ENCODE data around the gene VCL. TPM values are rescaled to one million over a fixed set of nuclear protein-coding genes. Genes with fewer than 3 reads are reported as not detected.

VCL gene
- total RNA-seq, 2 donors from 2014 or later, result 346 to 348 TPM

GRCh38 chr10:73974309-73974946 is 23.5 kb upstream of the VCL start:
- H3K4me3 ChIP-seq, result no peak overlapping the region
- ATAC-seq (ENCODE audit: insufficient number of reproducible peaks, low FRiP score, low read depth), result no peak
- no peak for TF ChIP-seq CTCF (IDR thresholded peaks at IDR 0.05)
- no peak for DNase-seq (ENCODE audit: low spot score)
- no peaks in the 10 kb centered on the region for H3K36me3 ChIP-seq
- no peaks in the 10 kb centered on the region for H3K27me3 ChIP-seq (replicated peaks; ENCODE audit: insufficient read depth)
- no peaks in the 10 kb centered on the region for H3K9me3 ChIP-seq
- no peak overlapping the region for H3K27ac ChIP-seq
- H3K4me1 ChIP-seq (ENCODE audit: control insufficient read depth in 1 of 2, low read depth in 2 of 2), result no peaks in the 10 kb centered on the region

GRCh38 chr10:73975388-73975787 is 22.5 kb upstream of the VCL start:
- H3K4me3 ChIP-seq, result no peak overlapping the region
- no peak overlapping the region for H3K27ac ChIP-seq
- H3K36me3 ChIP-seq, result no peaks in the 10 kb centered on the region
- no peaks in the 10 kb centered on the region for H3K9me3 ChIP-seq
- H3K4me1 ChIP-seq (ENCODE audit: control insufficient read depth in 1 of 2, low read depth in 2 of 2), result no peaks in the 10 kb centered on the region
- H3K27me3 ChIP-seq (replicated peaks; ENCODE audit: insufficient read depth), result no peaks in the 10 kb centered on the region
- no peak for TF ChIP-seq CTCF (IDR thresholded peaks at IDR 0.05)
- ATAC-seq (ENCODE audit: insufficient number of reproducible peaks, low FRiP score, low read depth), result no peak
- DNase-seq (ENCODE audit: low spot score), result no peak

GRCh38 chr10:73979141-73979808 is 18.6 kb upstream of the VCL start:
- ATAC-seq (ENCODE audit: insufficient number of reproducible peaks, low FRiP score, low read depth) (no peak), DNase-seq (ENCODE audit: low spot score) (no peak)

GRCh38 chr10:73979809-73980433 is 18.0 kb upstream of the VCL start:
- no peaks in the 10 kb centered on the region for H3K4me1 ChIP-seq (ENCODE audit: control insufficient read depth in 1 of 2, low read depth in 2 of 2)
- no peak overlapping the region for H3K27ac ChIP-seq
- H3K36me3 ChIP-seq, result no peaks in the 10 kb centered on the region
- DNase-seq (ENCODE audit: low spot score), result no peak
- no peaks in the 10 kb centered on the region for H3K9me3 ChIP-seq
- no peak overlapping the region for H3K4me3 ChIP-seq
- no peak for ATAC-seq (ENCODE audit: insufficient number of reproducible peaks, low FRiP score, low read depth)
- no peaks in the 10 kb centered on the region for H3K27me3 ChIP-seq (replicated peaks; ENCODE audit: insufficient read depth)
- no peak for TF ChIP-seq CTCF (IDR thresholded peaks at IDR 0.05)

More at GRCh38 chr10:73979141-73979808, 18.6 kb upstream of the VCL start:
- Histone ChIP-seq H3K9me3 (no peaks in the 10 kb centered on the region), H3K27me3 (replicated peaks; ENCODE audit: insufficient read depth) (no peaks in the 10 kb centered on the region), H3K4me3 (no peak overlapping the region), H3K36me3 (no peaks in the 10 kb centered on the region), H3K4me1 (ENCODE audit: control insufficient read depth in 1 of 2, low read depth in 2 of 2) (no peaks in the 10 kb centered on the region), H3K27ac (no peak overlapping the region)
- no peak for TF ChIP-seq CTCF (IDR thresholded peaks at IDR 0.05)

GRCh38 chr10:73981812-73982211 is 16.1 kb upstream of the VCL start:
- H3K36me3 ChIP-seq, result no peaks in the 10 kb centered on the region
- ATAC-seq (ENCODE audit: insufficient number of reproducible peaks, low FRiP score, low read depth) (no peak), DNase-seq (ENCODE audit: low spot score) (no peak)
- no peaks in the 10 kb centered on the region for H3K9me3 ChIP-seq
- no peaks in the 10 kb centered on the region for H3K27me3 ChIP-seq (replicated peaks; ENCODE audit: insufficient read depth)
- H3K4me1 ChIP-seq (ENCODE audit: control insufficient read depth in 1 of 2, low read depth in 2 of 2), result no peaks in the 10 kb centered on the region
- no peak overlapping the region for H3K4me3 ChIP-seq
- no peak overlapping the region for H3K27ac ChIP-seq
- no peak for TF ChIP-seq CTCF (IDR thresholded peaks at IDR 0.05)
